ENCODE data around the gene DKK2.

Gene DKK2

DNA sequence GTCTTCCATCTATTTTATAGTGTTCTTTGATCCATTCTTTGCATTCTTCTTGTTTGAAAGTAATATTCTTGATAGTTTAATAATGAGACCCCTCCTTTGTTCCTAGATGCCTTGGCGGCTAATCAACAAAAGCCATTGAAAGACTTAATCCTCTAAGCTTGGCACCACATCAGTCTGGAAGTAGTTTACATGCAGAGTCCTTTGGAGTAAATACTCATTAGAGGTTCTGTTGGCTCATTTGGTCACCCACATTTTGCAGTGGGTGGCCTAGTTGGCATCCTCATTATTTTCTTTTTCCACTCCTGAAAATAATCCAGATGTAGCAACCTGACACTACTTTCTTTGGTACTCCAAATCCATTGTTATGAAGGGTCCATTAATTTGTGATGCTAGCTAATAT lies 64.5 kb downstream of the DKK2 start:
- Histone ChIP-seq H3K27ac (ENCODE audit: low read depth, low read length) (no peak overlapping the region), H2BK15ac (replicated peaks; ENCODE audit: low read depth) (no peak overlapping the region), H4K5ac (ENCODE audit: low read length) (no peak overlapping the region), H3K4me2 (ENCODE audit: low read length) (no peak overlapping the region), H3K4me3 (ENCODE audit: low read length) (no peak overlapping the region), H3K23ac (ENCODE audit: low read length) (no peak overlapping the region), H3K36me3 (ENCODE audit: control insufficient read depth, insufficient read depth, low read length) (no peaks in the 10 kb centered on the region), H3K4me1 (ENCODE audit: control insufficient read depth, low read depth, low read length) (no peaks in the 10 kb centered on the region), H2BK120ac (ENCODE audit: low read depth, low read length) (no peak overlapping the region), H3K9ac (ENCODE audit: low read length) (no peak overlapping the region), H3K18ac (ENCODE audit: low read length) (no peak overlapping the region), H2BK5ac (ENCODE audit: low read length) (no peak overlapping the region), H3K4ac (ENCODE audit: low read depth, low read length) (no peak overlapping the region), H4K8ac (ENCODE audit: low read depth, low read length) (no peak overlapping the region), H3K79me1 (ENCODE audit: low read length) (no peaks in the 10 kb centered on the region), H3K79me2 (ENCODE audit: control insufficient read depth, insufficient read depth, low read length) (no peaks in the 10 kb centered on the region), H3K56ac (ENCODE audit: low read length) (no peak overlapping the region), H2AK5ac (ENCODE audit: low read length) (no peak overlapping the region), H3K27me3 (ENCODE audit: insufficient read depth, low read length, poor library complexity) (no peaks in the 10 kb centered on the region)
- DNase-seq, result no peak
- WGBS (ENCODE audit: extremely low coverage, insufficient coverage, low lambda C conversion rate), result no CpG with 5 or more reads among the region's 1 CpG

DNA sequence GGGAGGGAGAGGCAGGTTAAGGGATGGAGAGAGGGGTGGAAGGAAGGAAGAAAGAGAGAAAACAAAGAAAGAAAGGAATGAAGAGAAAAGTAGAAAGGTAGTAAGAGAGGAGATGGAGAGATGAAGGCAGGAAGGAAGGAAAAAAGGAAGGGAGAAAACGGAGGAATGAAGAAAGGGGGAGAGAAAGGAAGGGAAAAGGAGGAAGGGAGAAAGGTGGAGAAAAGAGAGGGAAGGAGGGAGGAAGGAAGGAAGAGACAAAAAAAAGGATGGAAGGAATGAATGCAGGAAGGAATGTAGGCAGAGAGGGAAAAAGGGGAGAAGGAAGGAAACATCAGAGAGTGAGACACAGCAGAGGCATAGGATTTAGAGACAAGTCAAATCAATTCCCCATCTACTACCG lies 68.2 kb downstream of the DKK2 start:
- no peak overlapping the region for H3K27ac ChIP-seq (ENCODE audit: low read depth, low read length)
- no peak for DNase-seq
- H3K36me3 ChIP-seq (ENCODE audit: control insufficient read depth, insufficient read depth, low read length), result no peaks in the 10 kb centered on the region
- H2BK5ac ChIP-seq (ENCODE audit: low read length), result no peak overlapping the region
- H3K56ac ChIP-seq (ENCODE audit: low read length), result no peak overlapping the region
- H3K4me2 ChIP-seq (ENCODE audit: low read length), result no peak overlapping the region
- no peak overlapping the region for H2BK120ac ChIP-seq (ENCODE audit: low read depth, low read length)
- H3K18ac ChIP-seq (ENCODE audit: low read length), result no peak overlapping the region
- H3K4ac ChIP-seq (ENCODE audit: low read depth, low read length), result no peak overlapping the region
- H4K8ac ChIP-seq (ENCODE audit: low read depth, low read length), result no peak overlapping the region
- no peak overlapping the region for H3K4me3 ChIP-seq (ENCODE audit: low read length)
- H2AK5ac ChIP-seq (ENCODE audit: low read length), result no peak overlapping the region
- no peaks in the 10 kb centered on the region for H3K27me3 ChIP-seq (ENCODE audit: insufficient read depth, low read length, poor library complexity)
- H3K9ac ChIP-seq (ENCODE audit: low read length), result no peak overlapping the region
- H3K79me1 ChIP-seq (ENCODE audit: low read length), result no peaks in the 10 kb centered on the region
- no peaks in the 10 kb centered on the region for H3K79me2 ChIP-seq (ENCODE audit: control insufficient read depth, insufficient read depth, low read length)
- H3K4me1 ChIP-seq (ENCODE audit: control insufficient read depth, low read depth, low read length), result no peaks in the 10 kb centered on the region
- 95% methylated on average over 1 of the region's 2 CpGs for WGBS (ENCODE audit: extremely low coverage, insufficient coverage, low lambda C conversion rate)
- H2BK15ac ChIP-seq (replicated peaks; ENCODE audit: low read depth), result no peak overlapping the region
- H3K23ac ChIP-seq (ENCODE audit: low read length), result no peak overlapping the region
- no peak overlapping the region for H4K5ac ChIP-seq (ENCODE audit: low read length)

DNA sequence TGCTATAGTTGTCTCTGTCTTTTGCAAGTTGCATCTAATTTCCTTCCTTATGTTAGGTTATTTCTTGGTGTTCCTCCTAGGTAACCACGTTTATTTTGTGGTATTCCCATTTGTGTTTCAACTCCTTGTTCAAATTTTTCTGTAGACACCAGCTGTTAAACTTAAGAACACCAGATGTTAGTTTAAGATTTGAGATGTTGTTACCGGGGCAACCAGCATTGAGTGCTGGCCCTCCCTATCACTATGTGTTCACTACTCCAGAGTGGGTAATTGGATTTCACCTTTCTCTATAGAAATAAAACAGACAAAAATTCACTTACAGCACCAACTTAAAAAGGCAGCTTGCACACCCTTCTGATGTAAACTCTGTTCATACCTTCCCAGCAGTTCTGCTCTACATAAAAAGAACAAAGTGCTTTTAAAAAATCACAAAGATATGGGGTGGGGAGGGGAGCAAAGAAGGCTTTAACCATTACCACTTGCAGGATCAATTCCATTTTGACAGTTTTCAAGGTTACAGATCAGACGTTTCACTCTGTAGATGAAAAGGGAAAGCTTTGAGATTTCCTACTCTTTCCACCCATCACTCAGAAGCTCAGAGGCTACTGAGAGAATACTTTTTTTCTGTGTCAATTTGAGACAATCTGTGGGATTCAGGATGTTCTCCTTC lies 82.9 kb downstream of the DKK2 start:
- no peaks in the 10 kb centered on the region for H3K27me3 ChIP-seq (ENCODE audit: insufficient read depth, low read length, poor library complexity)
- no peak overlapping the region for H2BK15ac ChIP-seq (replicated peaks; ENCODE audit: low read depth)
- no CpG with 5 or more reads among the region's 3 CpGs for WGBS (ENCODE audit: extremely low coverage, insufficient coverage, low lambda C conversion rate)
- H4K5ac ChIP-seq (ENCODE audit: low read length), result no peak overlapping the region
- no peaks in the 10 kb centered on the region for H3K79me2 ChIP-seq (ENCODE audit: control insufficient read depth, insufficient read depth, low read length)
- H3K4me2 ChIP-seq (ENCODE audit: low read length), result no peak overlapping the region
- H2BK120ac ChIP-seq (ENCODE audit: low read depth, low read length), result no peak overlapping the region
- DNase-seq, result no peak
- no peak overlapping the region for H2AK5ac ChIP-seq (ENCODE audit: low read length)
- no peak overlapping the region for H3K9ac ChIP-seq (ENCODE audit: low read length)
- H3K4me1 ChIP-seq (ENCODE audit: control insufficient read depth, low read depth, low read length), result no peaks in the 10 kb centered on the region
- no peak overlapping the region for H3K4ac ChIP-seq (ENCODE audit: low read depth, low read length)
- no peak overlapping the region for H3K27ac ChIP-seq (ENCODE audit: low read depth, low read length)
- H3K56ac ChIP-seq (ENCODE audit: low read length), result no peak overlapping the region
- H3K18ac ChIP-seq (ENCODE audit: low read length), result no peak overlapping the region
- H3K4me3 ChIP-seq (ENCODE audit: low read length), result no peak overlapping the region
- H4K8ac ChIP-seq (ENCODE audit: low read depth, low read length), result no peak overlapping the region
- H2BK5ac ChIP-seq (ENCODE audit: low read length), result no peak overlapping the region
- H3K79me1 ChIP-seq (ENCODE audit: low read length), result no peaks in the 10 kb centered on the region
- no peak overlapping the region for H3K23ac ChIP-seq (ENCODE audit: low read length)
- H3K36me3 ChIP-seq (ENCODE audit: control insufficient read depth, insufficient read depth, low read length), result no peaks in the 10 kb centered on the region

DNA sequence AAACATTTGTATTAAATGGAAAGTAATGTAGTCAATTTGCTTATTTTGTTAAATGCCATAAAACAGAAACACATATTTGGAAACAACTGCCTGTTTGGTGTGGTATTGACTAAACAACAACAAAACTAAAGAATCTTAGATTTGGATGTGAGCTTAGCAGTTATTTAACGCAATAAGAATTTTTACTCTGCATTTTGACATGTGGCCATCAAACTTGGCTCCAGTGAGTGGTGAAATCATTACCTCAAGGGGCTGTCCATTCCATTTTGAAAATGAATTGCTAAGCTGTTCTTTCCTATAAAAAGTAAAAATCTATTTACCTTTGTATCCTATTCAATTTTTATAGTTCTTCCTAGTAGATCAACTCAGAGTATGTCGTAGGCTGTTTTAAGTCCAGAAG lies 84.2 kb downstream of the DKK2 start:
- Histone ChIP-seq H3K18ac (ENCODE audit: low read length) (no peak overlapping the region), H3K27ac (ENCODE audit: low read depth, low read length) (no peak overlapping the region), H2BK120ac (ENCODE audit: low read depth, low read length) (no peak overlapping the region), H4K8ac (ENCODE audit: low read depth, low read length) (no peak overlapping the region), H3K23ac (ENCODE audit: low read length) (no peak overlapping the region), H3K4me1 (ENCODE audit: control insufficient read depth, low read depth, low read length) (no peaks in the 10 kb centered on the region), H3K4me3 (ENCODE audit: low read length) (no peak overlapping the region), H3K56ac (ENCODE audit: low read length) (no peak overlapping the region), H3K36me3 (ENCODE audit: control insufficient read depth, insufficient read depth, low read length) (no peaks in the 10 kb centered on the region), H3K79me1 (ENCODE audit: low read length) (no peaks in the 10 kb centered on the region), H4K5ac (ENCODE audit: low read length) (no peak overlapping the region), H3K27me3 (ENCODE audit: insufficient read depth, low read length, poor library complexity) (no peaks in the 10 kb centered on the region), H3K4me2 (ENCODE audit: low read length) (no peak overlapping the region), H3K9ac (ENCODE audit: low read length) (no peak overlapping the region), H2BK15ac (replicated peaks; ENCODE audit: low read depth) (no peak overlapping the region), H2AK5ac (ENCODE audit: low read length) (no peak overlapping the region), H3K79me2 (ENCODE audit: control insufficient read depth, insufficient read depth, low read length) (no peaks in the 10 kb centered on the region), H3K4ac (ENCODE audit: low read depth, low read length) (no peak overlapping the region), H2BK5ac (ENCODE audit: low read length) (no peak overlapping the region)
- no CpG with 5 or more reads among the region's 2 CpGs for WGBS (ENCODE audit: extremely low coverage, insufficient coverage, low lambda C conversion rate)
- no peak for DNase-seq

DNA sequence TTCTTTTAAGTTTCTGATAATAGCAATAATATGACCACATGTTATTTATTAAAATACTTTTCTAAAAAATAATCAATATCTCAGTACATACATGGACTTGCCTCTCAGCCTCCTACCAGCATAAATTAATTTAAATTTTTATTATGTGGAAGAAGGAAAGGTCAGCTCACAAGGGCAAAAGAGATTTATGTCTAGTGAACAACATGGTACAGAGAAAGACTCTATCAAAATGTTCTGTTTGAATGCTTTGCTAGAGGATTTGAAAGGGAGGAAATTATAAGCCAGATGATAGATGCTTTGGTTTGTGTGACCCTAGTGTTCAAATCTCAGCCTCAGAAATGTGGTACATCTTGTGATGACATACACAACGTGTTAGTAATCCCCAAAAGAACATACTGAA lies 94.3 kb downstream of the DKK2 start:
- Histone ChIP-seq H4K8ac (ENCODE audit: low read depth, low read length) (no peak overlapping the region), H3K4me1 (ENCODE audit: control insufficient read depth, low read depth, low read length) (no peaks in the 10 kb centered on the region), H3K27ac (ENCODE audit: low read depth, low read length) (no peak overlapping the region), H2AK5ac (ENCODE audit: low read length) (no peak overlapping the region), H3K4ac (ENCODE audit: low read depth, low read length) (no peak overlapping the region), H3K79me2 (ENCODE audit: control insufficient read depth, insufficient read depth, low read length) (no peaks in the 10 kb centered on the region), H3K9ac (ENCODE audit: low read length) (no peak overlapping the region), H3K27me3 (ENCODE audit: insufficient read depth, low read length, poor library complexity) (no peaks in the 10 kb centered on the region), H2BK15ac (replicated peaks; ENCODE audit: low read depth) (no peak overlapping the region), H3K79me1 (ENCODE audit: low read length) (no peaks in the 10 kb centered on the region), H3K4me2 (ENCODE audit: low read length) (no peak overlapping the region), H3K56ac (ENCODE audit: low read length) (no peak overlapping the region), H3K23ac (ENCODE audit: low read length) (no peak overlapping the region), H3K18ac (ENCODE audit: low read length) (no peak overlapping the region), H3K4me3 (ENCODE audit: low read length) (no peak overlapping the region), H2BK120ac (ENCODE audit: low read depth, low read length) (no peak overlapping the region), H3K36me3 (ENCODE audit: control insufficient read depth, insufficient read depth, low read length) (no peaks in the 10 kb centered on the region), H2BK5ac (ENCODE audit: low read length) (no peak overlapping the region), H4K5ac (ENCODE audit: low read length) (no peak overlapping the region)
- no CpG with 5 or more reads among the region's 1 CpG for WGBS (ENCODE audit: extremely low coverage, insufficient coverage, low lambda C conversion rate)
- no peak for DNase-seq

DNA sequence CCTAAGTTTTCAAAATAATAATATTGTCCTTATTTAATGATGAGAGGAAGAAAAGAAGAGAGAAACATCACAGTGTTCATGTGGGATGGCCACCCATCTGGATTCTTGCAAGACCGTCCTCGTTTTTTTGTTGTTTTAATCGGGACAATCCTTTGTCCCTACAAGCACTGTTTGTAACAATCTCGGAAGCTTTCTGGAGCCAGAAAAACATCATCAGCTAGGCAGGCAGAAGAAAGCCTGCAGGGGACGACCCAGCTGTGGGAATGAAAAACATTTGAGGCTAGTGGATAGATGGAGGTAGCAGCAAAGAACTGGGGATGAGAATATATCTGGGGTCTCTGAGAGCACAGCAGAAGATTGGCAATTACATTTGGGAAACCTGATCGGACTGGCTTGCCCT lies 105.6 kb downstream of the DKK2 start:
- Histone ChIP-seq H3K27ac (ENCODE audit: low read depth, low read length) (no peak overlapping the region), H4K8ac (ENCODE audit: low read depth, low read length) (no peak overlapping the region), H2BK15ac (replicated peaks; ENCODE audit: low read depth) (no peak overlapping the region), H3K27me3 (ENCODE audit: insufficient read depth, low read length, poor library complexity) (no peaks in the 10 kb centered on the region), H3K4ac (ENCODE audit: low read depth, low read length) (no peak overlapping the region), H3K79me1 (ENCODE audit: low read length) (no peaks in the 10 kb centered on the region), H2AK5ac (ENCODE audit: low read length) (no peak overlapping the region), H3K56ac (ENCODE audit: low read length) (no peak overlapping the region), H3K9ac (ENCODE audit: low read length) (no peak overlapping the region), H3K4me2 (ENCODE audit: low read length) (no peak overlapping the region), H3K36me3 (ENCODE audit: control insufficient read depth, insufficient read depth, low read length) (no peaks in the 10 kb centered on the region), H4K5ac (ENCODE audit: low read length) (no peak overlapping the region), H3K23ac (ENCODE audit: low read length) (no peak overlapping the region), H2BK120ac (ENCODE audit: low read depth, low read length) (no peak overlapping the region), H3K4me1 (ENCODE audit: control insufficient read depth, low read depth, low read length) (no peaks in the 10 kb centered on the region), H3K4me3 (ENCODE audit: low read length) (no peak overlapping the region), H3K18ac (ENCODE audit: low read length) (no peak overlapping the region), H3K79me2 (ENCODE audit: control insufficient read depth, insufficient read depth, low read length) (no peaks in the 10 kb centered on the region), H2BK5ac (ENCODE audit: low read length) (no peak overlapping the region)
- DNase-seq, result no peak
- no CpG with 5 or more reads among the region's 6 CpGs for WGBS (ENCODE audit: extremely low coverage, insufficient coverage, low lambda C conversion rate)

Measured in mesendoderm (in vitro differentiated cells).